Measurements from ENCODE around the gene RNPEP.
"Not testable (repeated sequence)": the region's sequence is repeated elsewhere in the genome, so short reads cannot be mapped to it uniquely, and the experiment has no call there.

RNPEP gene

DNA sequence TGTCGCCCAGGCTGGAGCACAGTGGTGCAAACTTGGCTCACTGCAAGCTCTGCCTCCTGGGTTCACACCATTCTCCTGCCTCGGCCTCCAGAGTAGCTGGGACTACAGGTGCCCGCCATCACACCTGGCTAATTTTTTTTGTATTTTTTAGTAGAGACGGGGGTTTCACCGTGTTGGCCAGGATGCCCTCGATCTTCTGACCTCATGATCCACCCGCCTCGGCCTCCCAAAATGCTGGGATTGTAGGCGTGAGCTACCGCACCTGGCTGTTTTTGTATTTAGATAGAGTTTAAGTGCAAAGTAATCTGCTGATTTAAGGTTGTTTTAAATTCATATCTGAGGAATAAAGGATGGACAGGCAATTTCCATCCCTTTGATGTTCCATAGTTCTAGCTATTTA lies 20.1 kb upstream of the RNPEP start:
- not testable (repeated sequence) for DNase-seq

DNA sequence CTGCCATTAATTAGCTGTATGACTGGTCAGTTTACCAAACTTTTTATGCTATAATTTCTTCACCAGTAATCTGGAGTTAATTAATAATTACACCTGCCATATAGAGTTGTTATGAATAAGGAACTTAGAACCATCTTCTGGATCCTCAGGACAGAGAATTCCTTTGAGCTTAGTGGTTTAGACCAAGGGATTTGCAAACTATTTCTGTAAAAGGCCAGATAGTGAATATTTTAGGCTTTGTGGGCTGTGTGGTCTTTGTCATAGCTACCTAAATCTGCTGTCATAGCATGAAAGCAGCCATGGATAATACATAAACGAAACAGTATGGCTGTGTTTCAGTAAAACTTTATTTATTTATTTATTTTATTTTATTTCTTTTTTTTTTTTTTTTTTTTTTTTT lies 18.2 kb upstream of the RNPEP start:
- DNase-seq = no peak

DNA sequence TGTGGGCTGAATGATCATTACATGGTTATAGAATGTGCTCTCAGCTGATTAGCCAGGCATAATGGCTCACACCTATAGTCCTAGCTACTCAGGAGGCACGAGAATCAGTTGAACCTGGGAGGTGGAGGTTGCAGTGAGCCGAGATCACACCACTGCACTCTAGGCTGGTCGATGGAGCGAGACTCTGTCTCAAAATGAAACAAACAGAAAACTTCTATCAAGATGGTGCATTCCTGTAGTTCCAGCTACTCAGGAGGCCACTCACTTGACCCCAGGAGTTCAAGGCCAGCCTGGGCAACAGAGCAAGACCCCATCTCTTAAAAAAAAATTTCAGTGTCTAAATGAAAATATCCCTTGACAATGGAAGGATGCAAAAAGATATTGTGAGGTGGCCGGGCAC lies 16.3 kb upstream of the RNPEP start:
- no peak for DNase-seq

DNA sequence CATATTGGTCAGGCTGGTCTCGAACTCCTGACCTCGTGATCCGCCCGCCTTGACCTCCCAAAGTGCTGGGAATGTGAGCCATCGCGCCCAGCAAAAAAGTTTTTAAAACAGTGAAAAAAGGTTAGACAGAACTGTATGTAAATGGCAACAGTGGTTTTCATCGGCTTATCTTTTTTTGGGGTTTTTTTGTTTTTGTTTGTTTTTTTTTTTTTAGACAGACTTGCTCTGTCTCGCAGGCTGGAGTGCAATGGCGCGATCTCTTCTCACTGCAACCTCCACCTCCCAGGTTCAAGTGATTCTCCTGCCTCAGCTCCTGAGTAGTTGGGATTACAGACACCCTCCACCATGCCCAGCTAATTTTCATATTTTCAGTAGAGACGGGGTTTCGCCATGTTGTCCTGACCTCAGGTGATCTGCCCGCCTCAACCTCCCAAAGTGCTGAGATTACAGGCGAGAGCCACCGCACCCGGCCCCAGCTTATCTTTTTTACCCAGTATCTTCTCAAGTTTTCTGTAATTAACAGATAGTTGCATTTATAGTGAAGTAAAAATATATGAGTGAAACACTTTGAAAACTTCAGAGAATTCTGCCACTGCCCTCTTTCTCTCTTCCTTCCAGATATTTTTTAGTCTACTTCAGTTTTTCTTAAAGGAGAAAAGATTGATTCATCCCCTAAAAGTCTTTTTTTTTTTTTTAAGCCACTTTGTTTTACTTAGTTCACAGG lies 14.1 kb upstream of the RNPEP start:
- no peak for DNase-seq

DNA sequence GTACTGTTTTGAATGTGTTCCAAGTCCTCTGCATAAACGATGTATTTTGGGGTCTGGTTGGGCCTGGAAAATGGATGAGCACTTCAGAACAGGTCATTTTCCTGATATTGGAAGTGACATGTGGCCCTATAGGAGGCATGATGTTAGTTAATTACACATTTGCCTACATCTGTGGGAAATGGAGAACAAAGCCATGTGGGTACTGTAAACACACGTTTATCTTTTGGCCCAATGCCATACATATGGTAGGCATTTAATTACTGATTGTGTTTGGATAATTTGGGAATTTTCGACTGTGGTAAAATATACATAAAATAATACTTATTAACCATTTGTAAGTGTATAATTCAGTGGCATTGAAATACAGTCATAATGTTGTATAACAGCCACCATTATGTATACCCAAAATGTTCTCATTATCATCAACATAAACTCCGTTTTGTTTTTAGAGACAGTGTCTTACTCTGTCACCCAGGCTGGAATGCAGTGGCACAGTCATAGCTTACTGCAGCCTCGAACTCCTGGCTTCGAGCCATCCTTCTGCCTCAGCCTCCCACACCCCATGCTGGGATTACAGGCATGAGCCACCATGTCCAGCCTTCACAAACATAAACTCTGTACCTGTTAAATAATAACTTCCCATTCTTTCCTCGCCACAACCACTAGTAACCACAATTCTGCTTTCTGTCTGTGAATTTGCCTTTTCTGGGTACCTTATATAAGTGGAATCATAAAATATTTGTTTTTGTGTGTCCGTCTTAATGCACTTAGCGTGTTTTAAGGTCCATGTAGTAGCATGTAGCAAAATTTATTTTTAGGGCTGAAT lies 11.9 kb upstream of the RNPEP start:
- no peak for DNase-seq

DNA sequence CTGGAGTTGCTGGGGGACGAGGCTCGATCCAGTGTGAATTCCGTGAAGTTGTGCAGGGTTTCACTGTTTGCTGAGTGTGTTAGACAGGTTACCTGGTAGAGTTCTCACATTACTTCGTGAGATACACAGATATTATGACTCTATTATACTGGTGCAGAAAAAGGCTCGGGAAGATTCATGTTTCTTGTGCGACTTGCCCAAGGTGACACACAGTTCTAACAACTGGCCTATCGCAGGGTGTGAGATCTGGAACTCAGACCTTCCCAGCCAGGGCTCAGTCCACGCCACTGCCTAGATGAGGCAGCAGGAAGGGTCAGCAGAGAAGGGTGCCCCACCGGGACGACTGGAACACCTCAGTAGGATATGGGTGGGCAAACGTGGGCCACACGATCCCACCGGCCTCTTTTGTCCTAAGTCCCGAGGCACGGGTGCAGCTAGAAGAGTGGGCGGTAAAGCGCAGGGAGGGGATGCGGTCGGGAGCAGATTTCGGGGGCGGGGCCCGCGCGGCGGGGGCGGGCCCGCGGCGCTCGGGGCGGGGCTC lies 296 bp upstream of the RNPEP start:
- DNase-seq = peak in 1 of 2 donors; percentile 71

DNA sequence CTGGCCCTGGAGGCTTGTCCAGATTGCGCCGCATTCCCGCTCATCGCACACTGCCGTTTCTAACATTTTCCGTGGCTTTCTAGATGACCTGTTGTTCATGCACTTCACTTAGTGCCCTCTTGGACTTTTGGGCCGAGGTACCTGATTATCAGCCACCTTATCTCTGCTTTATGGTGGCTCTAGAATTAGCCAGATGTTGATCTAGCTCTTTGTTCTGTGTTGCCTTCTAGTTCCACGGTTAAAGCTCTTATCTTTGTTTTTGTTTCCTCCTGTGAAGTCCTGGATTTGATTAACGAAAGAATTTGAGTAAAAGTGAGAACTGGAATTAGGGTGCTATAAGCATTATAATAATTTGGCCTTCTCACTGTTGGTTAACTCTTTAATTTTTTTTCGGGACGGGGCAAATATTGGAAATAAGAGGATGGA lies 945 bp downstream of the RNPEP start:
- no peak for DNase-seq

DNA sequence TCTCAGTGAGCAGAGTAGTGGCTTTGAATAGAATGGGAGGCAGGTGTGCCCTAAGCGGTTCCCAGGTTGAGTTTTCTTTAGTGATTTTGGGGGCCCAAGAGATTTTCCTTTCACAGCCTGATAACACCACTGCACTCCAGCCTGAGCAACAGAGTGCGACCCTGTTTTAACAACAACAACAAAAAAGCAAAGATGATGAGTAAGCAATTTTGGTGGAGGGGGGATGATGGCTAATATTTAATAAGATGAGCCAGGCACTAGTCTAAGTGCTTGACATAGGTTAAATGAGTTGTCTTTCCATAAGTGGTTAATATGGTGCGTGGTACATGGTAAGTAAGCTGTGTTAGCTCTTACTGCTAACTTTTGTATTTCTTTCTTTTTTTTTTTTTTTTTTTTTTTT lies 2.0 kb downstream of the RNPEP start:
- no peak for DNase-seq

DNA sequence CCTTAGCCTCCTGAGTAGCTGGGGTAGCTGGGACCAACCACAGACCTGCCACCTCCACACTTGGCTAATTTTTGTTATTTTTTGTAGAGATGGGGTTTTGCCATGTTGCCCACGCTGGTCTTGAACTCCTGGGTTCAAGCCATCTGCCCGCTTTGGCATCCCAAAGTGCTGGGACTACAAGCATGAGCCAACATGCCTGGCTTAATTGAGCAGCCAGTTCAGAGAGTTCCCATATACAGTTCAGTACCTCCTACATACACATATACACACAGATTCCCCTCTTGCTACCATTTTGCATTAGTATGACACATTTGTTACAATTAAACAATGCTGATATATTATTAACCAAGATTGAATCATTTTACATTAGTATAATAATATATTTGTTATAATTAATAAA lies 2.9 kb downstream of the RNPEP start:
- no peak for DNase-seq

DNA sequence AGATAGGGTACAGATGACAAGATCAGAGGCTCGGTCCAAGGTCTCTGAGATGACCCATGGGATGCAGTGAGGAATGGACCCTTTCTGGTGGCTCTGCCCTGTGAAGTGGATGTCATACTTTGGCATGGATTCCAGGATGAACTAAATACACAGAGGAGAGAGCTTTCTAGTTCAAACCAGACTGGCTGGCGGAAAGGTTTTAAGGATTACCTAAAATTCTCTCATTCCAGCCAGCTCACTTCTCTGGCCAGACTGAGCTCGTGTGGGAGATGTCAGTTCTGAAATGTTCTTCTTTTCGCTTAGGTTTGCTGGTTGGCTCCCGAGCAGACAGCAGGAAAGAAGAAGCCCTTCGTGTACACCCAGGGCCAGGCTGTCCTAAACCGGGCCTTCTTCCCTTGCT lies 6.2 kb downstream of the RNPEP start:
- no peak for DNase-seq

DNA sequence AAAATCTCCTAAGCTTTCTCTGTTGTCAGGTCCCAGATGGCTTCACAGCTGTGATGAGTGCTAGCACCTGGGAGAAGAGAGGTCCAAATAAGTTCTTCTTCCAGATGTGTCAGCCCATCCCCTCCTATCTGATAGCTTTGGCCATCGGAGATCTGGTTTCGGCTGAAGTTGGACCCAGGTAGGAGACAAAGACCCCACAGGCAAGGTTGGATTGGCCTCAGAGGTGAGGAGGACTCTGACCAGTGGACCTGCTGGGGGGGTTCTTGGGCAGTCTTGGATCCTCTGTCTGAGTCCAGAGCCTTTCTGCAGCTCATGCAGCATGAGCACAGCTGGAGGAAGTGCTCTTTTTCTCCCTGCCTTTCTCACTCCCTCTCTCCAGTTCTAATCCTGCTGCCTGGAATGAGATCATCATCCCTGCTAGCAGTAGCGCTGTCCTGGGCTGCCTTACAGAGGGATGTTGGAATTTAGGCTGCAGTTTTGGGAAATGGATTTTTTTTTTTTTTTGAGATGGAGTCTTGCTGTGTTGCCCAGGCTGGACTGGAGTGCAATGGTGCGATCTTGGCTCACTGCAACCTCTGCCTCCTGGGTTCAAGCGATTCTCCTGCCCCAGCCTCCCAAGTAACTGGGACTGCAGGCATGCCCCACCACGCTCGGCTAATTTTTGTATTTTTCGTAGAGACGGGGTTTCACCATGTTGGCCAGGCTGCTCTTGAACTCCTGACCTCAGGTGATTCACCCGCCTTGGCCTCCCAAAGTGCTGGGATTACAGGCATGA lies 7.1 kb downstream of the RNPEP start:
- no peak for DNase-seq

DNA sequence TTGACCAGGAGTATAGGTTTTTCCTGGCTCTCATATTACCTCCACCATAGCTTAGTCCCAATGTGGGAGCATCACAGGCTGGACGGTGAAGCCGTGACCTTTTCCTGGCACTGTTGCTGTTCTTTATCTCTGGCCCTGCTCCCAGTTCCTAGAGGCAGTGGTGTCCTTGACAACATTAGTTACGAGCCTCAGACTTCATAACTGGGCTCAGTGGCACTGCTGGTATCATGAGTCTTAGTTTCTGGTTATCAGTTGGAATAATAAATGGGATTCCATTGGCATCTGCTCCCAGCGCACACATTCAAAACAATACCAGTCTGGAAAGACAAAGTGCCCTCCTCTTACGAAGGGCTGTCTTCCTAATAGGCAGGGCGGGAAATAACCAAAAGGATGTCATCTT lies 8.0 kb downstream of the RNPEP start:
- DNase-seq = no peak

DNA sequence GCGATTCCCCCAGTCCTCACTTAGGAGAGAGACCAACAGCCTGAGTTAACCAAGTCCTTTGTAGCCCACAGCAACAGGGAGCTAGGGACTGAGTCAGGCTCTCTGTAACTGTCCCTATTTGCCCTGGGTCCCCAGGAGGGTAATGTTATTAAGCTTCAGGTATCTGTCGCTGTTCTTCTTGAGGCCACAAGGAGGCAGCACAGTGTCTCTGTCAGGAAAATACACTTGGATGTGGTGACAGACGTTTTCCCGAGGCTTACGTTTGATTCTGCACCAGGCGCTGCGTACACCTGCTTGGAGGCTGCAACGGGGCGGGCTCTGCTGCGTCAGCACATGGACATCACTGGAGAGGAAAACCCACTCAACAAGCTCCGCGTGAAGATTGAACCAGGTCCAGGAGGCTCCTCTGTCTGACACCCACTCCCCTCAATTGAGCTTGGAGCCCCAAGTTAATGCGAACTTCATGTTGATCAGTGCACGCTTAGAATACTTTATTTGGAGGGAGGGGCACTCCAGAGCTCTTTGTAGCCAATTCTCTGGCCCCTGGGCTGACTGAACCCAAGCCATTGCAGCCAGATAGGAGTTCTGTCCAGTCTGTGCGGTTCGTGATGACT lies 17.3 kb downstream of the RNPEP start:
- DNase-seq = peak; percentile 17 to 52

DNA sequence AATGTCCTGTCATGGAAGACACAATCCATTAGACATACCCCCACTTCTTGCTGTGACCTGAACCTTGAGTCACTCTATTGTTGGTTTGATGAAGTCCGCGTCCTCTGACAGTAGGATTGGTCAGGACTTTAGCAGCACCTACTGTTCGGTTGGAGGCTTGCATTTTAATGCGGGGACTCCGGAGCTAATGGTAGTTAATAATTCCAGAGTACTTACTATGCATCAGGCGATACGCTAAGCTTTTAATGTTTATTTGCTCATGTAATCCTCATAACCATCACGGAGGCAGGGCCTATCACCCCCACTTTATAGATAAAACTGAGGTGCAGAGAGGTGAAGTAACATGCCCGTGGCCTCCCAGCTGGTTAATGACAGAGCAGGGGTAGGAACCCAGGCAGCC lies 20.1 kb downstream of the RNPEP start:
- DNase-seq = no peak

DNA sequence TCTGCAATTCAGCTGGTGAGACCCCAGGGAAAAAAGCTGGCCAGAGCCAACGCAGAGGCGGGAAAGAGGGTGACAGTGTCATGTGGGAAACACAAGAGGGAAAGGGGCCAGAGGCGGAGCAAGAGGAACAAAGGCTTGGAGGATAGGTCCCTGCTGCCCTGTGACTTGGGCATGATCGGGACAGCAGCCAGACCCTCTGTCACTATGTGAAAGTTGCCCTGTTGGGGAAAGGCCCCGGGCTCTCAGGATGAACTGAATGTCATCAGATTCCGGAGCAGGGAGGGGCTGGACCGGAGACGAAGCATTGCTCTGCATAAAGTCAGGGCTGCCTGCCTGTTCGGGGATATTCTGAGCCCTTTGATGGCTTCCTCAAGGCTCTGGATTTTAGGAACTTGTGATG lies 22.3 kb downstream of the RNPEP start:
- DNase-seq = no peak

DNA sequence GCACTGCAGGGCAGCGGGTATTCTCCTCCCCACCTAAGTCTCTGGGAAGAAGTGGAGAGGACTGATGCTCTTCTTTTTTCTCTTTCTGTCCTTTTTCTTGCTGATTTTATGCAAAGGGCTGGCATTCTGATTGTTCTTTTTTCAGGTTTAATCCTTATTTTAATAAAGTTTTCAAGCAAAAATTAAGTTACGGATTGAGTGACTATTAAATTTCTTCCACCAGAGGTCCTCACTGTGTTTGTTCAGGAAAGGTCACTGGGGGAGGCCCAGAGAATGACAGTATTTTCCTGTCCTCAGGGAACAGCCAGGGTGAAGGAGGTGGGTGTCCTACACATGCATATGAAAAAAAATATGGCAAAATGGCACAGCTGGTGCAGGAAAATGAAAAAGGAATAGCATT lies 23.5 kb downstream of the RNPEP start:
- DNase-seq = no peak

DNA sequence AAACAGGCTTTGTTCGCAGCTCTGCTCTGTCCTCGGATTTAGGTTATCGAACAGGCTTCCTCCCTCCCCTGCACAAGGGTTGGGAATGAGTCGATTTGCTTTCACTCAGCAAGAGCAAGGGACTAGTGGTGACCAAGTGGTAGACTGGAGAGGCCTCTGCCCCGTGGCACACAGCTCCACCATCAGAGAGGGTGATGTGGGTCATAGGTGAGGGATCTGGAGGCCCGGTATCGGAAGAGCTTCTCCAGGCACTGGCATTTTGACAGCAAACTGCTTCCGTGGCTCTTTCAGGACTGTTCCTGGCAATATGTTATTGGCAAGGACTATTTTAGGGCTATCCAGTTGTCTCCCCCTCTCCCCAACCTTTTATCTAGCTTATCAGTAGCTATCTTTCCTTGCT lies 24.9 kb downstream of the RNPEP start:
- DNase-seq = no peak

DNA sequence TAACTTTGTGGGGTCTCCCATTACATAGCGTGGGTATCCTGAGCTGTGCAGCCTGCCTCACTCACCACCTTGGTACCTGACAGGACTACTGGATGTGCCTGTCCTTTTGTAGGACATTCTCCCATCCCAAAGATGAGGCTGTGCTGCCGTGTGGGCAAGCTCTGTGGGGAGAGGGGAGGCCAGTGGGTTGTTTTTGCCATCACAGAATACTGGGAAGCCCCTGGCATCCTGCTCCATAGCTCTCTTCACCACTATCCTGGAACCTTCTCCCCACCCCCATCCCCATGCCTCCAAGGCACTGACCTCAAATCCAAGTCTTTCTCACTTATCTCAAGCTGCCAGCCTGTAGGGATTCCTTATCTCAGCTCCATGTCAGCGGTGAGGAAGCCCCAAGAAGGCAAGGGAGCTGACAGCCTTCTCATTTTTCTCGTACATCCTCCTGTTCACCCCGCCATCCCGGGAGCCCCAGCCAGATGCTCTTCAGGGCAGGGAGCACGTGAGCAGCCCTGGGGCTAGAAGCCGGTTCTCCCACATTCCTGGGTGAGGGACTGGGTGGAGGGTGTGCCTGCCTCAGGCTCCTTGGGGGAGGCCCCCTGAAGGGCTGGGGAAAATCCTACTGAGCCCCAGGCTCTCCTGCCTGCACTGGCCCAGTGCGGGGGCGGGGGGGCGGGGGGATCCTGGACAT lies 25.5 kb downstream of the RNPEP start:
- DNase-seq = no peak

DNA sequence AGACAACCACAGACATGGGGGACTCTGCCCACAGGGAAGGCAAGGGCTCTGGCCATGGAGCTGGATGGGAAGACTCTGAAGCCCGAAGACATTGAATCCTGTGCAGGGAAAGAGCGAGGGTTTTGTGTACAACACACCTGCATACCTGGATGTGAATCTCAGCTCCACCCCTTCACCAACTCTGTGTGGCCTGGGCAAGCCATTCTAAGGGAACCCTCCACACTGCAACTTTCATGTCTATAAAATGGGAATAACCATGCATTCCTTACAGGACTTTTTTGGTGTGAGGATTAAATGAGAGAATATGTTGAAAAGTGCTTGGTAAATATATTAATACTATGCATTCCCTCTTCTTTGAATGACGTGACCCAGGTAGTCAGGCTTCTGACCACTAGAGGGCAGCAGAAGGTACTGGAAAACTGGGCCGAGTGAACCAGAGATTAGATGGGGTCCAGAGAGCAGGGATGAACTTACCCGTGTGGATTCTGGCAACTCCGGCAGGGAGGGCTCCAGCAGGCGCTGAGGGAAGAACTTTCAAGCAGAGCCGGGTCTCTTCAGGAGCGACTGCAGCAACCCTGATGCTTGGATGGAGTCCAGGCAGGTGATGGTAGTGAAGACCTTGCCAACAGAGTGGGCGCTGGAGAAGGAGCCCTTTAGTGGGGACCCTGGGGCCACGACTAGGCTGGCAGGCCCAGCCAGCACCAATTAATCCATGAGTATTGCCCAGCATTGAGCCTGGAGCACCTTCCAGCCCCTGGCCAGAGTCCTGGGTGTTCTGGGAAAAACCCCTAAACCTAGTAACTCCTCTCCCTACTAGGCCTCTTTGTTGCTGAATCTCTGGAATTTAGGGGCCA lies 27.1 kb downstream of the RNPEP start:
- peak; percentile 33 to 80 for DNase-seq

DNA sequence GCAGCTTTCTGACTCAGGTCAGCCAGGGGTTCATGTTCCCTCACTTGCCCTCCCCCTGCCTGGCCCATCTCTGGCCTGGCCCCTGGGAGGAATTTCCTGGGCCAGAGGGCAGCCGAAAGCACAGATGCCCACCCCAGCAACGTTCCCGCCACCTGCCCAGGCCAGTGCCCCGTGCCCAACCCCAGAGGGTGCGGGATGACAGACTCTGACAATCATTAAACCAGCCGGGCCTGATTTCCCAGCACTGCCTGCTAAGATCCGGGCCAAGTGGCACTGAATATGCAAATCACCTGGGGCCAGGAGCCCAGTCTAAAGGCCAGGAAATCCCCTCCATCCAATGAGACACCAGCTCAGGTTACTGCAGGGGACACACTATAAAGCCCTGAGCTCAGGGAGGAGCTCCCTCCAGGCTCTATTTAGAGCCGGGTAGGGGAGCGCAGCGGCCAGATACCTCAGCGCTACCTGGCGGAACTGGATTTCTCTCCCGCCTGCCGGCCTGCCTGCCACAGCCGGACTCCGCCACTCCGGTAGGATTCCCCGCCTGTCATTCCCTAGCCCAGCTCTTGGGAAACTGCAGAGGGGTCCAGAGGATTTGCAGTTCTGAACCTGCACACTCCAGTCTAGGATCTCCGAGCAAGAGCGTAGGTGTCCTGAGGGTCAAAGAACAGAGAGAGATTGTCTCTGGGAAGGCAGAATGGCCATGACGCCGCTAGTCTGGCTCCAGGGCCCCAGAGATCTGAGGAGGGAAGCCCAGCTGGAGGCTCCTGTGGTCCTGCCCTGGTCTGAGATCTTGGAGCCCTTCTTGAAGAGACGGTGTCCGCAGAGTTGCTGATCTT lies 27.9 kb downstream of the RNPEP start, which contains the start of gene ELF3:
Gene ELF3 (plus strand): TSS at position 408 of the 836 bp plus-strand sequence. CDS start 550 bp downstream, outside the sequence.
- DNase-seq = no peak

All from inflammatory macrophage treated with lipopolysaccharide for 1 hour (primary cell).